Superior temporal gyrus (tissue), 1 donor: ENCODE results near the gene PLEKHO1.
"Not testable (repeated sequence)": the region's sequence is repeated elsewhere in the genome, so short reads cannot be mapped to it uniquely, and the experiment has no call there.

Experiments used
- DNase-seq: peaks from one replicate; pipeline ENCODE4 v3.0.0-alpha.2; 2016; ENCODE audit errors: extremely low spot score

PLEKHO1 gene

DNA sequence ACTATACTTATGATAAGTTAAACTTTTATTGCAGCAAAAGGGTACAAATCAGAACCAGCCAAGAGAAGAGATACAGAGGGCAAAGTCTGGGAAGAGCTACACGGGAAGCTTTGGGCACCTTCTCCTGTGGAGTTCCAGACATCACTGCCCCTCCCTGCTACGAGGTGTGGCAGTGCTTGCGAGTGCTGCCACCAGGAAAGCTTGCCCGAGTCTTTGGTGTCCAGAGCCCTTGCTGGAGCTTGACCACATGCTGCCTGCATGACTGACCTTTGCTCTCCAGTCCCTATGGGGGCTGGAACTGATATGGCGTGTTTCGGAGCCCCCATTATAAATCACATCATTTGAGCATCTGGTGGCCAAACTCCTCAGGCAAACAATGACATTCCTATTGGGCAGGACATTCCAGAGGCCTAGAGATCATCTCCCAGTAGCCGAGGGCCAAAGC, 23.4 kb downstream of the PLEKHO1 start:
- DNase-seq: no peak

DNA sequence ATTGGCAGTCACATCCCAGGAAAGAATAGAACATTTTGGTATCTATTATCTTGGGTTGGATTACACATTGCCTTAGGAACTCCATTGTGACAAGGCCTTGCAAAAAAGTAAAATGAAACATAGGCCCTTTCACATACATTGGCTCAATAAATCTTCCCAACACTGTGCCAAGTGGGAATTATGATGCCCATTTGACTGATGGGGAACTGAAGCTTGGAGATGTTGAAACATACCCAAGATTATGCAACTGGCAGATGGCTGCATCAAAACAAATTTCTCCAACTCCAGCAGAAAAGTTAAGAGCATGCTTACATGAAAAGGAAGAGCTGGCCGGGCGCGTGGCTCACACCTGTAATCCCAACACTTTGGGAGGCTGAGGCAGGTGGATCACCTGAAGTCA, 26.9 kb downstream of the PLEKHO1 start:
- DNase-seq: peak; percentile 16

DNA sequence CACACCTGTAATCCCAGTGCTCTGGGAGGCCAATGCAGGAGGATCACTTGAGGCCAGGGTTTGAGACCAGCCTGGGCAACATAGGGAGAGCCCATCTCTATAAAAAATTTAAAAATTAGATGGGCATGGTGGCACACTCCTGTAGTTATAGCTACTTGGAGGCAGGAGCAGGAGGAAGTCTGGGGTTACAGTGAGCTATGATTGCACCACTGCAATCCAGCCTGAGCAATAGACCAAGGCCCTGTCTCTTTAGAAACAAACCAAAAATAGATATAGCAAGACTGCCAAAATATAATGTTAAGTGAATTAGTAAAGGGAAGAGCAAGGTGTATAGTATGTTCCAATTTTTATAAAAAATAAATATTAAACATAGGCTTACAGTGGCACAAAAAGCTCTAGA, 28.8 kb downstream of the PLEKHO1 start:
- no peak for DNase-seq

DNA sequence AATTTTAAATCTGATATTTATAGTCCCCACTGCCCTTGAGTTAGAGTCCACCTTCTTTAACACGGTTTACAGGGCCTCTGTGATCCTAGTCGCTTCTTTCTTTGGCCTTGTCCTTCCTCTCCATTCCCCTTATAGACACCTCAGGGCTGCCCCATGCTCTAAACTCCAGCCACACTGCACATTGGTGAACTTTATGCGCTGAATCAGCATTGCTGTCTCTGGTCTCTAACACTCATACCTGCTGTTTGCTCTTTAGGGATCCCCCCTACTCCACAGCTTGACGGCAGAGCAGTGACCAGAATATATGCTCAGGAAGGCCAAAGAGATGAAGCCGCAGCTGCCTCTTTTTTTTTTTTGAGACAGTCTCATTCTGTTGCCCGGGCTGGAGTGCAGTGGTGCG, 30.2 kb downstream of the PLEKHO1 start:
- no peak for DNase-seq

DNA sequence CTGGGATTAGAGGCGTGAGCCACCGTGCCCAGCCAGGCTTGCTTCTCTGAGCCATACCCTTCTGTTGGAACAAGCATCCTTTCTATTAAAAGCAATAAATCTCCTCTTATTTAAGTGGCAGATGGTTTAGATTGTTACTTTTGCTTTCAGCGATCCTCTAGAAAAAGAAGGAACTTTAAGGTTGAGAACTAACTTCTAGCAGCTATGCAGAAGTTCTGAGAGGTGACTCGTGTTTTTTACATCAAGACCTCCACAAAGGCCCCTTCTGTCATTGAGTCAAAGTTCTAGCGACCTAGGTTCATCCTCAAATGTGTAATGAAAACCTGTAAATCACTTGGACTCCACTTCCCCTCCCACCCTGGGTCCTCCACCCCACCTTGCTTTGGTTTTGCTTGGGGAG, 30.8 kb downstream of the PLEKHO1 start:
- no peak for DNase-seq

DNA sequence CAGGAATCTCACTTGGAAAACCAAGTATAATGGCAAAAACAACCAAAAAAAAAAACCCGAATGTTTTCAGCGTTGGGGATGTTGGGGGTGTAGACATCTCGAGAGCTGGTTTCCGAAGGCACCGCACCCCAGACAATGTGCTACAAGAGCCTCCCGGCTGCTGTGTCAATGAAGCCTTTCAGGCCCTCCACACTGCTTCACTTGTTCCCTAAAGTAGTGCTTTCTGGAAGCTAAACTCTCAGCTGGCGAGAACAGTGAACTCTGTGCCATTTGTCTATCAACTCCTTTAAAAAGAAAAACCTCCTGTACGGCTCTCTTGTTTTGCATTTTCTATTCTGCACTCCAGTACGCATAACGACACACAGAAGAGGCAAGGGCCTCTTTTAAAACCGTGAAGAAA, 32.5 kb downstream of the PLEKHO1 start:
- peak; percentile 83 for DNase-seq

DNA sequence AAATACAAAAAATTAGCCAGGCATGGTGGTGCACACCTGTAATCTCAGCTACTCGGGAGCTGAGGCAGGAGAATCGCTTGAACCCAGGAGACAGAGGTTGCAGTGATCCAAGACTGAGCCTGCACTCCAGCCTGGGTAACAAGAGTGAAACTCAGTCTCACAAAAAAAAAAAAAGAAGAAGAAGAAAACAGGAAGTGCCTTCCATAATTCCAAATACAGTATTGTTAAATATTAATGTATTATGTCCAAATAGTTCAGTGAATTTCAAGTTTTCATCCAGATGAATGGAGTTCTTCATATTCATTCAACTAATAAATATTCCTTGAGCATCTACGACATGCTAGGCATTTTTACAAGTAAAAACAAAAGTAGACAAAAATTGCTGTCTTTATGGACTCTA, 33.3 kb downstream of the PLEKHO1 start:
- no peak for DNase-seq

DNA sequence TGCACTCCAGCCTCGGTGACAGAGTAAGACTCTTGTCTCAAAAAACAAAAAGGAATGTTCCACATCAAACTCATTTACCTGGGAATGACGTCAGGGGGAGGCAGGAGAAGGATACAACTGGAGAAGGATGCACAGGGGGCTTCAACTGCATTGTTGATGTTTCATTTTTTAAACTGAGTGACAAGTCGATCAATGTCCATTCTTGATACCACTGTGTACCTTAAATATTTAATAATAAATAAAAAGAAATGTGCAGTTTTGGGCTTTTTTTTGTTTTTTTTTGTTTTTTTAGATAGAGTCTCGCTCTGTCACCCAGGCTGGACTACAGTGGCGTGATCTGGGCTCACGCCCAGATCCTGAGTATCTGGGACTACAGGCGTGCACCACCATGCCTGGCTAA, 35.8 kb downstream of the PLEKHO1 start:
- no peak for DNase-seq

DNA sequence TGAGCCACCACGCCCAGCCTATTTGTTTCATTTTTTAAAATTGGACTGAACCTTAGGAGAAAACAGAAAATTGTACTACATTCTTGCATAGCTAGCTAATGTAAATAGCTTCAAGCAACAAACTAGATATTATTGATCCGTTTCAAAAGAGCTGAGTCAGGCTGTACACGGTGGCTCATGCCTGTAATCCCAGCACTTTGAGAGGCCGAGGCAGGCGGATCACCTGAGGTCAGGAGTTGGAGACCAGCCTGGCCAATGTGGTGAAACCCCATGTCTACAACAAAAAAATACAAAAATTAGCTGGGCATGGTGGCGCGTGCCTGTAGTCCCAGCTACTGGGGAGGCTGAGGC, 36.7 kb downstream of the PLEKHO1 start:
- not testable (repeated sequence) for DNase-seq

DNA sequence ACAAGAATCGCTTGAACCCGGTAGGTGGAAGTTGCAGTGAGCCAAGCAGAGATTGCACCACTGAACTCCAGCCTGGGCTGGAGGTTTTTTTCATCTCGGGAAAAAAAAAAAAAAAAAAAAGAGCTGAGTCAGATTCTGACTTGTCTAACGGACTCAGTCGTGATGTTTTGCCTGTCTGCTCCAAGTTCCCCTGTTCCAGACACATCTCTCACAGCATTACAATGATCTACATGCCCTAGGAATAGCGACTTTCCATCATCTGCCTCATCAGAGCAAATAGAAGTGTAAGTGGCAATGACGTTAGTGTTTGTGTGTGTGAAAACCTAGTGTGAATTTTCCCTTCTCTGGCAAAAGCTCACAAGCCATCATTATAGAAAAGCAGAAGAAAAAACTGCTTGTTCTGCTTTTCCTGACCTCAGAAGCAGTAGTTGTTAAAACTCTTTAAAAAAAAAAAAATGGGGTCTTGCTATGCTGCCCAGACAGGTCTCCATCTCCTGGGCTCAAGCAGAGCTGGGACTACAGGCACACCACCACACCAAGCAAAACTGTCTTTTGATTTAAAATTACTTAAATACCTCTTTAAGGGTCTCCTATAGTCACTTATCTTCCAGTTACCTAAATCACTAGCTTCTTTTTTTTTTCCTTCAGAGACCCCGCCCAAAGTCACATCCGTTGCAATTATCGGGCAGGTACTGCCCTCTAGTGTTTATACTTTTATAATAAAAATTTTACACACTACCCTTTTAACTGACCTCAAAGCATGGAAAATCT, 37.3 kb downstream of the PLEKHO1 start:
- DNase-seq: peak; percentile 79

DNA sequence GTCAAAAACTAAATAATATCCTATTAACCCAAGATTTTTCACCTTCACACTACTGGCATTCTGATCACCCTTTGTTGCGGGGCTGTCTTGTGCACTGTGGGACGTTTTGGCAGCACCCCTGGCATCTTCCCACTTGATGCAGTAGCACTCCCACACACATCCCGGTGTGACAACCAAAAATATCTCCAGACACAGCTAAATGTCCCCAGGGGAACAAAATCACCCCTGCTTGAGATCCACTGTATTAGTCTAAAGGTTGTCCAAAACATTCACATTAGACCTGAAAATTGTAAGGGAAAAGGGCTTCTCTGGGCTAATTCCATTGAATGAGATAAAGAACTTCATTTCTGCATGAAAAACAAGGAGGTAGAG, 37.8 kb downstream of the PLEKHO1 start:
- no peak for DNase-seq

DNA sequence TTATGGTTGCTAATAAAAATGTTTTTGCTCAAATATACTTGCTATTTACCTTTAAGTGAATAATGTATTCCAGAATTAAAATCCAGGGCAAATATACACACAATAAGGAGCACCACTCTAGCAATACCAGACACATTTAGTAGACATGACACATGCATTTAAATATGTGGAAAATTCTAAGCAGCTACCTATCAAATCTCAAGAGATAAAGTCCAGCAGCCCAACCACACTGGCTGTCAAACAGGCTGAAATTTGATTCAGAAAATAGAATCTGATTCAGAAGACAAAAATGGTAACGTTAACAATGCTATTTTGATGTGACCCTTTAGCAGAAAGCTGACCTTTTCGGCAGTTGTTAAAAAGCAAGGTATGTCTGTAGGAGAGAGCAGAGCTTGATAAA, 42.3 kb downstream of the PLEKHO1 start:
- DNase-seq: no peak

DNA sequence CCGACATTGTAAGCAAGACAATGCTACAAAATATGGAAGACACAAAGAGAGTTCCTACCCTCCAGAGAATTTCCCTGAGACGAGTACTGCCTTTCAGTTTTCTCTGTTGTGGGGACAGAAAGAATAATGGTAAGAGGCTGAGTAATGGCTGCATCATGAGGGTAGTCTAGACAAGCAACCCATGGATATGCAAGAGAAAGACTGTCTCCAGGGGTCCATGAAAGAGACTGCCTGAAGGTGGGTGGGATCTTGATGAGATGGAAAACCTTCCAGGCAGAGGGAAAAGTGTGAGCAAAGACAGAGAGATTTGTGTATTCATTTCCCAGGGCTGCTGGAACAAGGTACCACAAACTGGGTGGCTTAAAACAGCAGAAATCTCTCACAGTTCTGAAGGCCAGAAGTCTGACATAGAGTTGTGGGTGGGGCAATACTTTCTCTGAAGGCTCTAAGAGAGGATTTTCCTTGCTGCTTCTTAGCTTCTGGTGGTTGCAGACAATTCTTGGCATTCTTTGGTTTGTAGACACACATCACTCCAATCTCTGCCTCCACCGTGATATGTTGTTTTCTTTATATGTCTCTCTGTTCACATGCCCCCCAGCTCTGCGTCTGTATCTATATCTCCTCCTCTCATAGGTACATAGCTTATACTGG, 44.8 kb downstream of the PLEKHO1 start:
- DNase-seq: no peak

DNA sequence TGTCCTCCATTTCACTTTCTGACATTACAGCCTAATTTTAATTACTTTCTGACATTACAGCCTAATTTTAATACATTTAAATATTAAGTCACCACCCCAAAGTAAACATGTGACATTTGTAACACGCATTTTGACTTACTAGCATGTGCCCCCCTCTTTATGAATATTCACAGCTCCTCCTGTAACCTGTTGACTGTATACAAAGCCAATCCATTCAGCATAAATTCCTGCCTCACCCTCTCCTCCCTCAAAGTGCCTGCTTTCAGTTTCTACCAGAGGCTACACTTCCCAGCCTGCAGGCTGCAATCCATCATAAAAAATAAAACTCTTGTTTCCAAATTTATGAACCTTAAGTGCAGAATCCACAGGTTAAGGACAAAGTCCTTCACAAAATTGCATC, 46.7 kb downstream of the PLEKHO1 start:
- no peak for DNase-seq

DNA sequence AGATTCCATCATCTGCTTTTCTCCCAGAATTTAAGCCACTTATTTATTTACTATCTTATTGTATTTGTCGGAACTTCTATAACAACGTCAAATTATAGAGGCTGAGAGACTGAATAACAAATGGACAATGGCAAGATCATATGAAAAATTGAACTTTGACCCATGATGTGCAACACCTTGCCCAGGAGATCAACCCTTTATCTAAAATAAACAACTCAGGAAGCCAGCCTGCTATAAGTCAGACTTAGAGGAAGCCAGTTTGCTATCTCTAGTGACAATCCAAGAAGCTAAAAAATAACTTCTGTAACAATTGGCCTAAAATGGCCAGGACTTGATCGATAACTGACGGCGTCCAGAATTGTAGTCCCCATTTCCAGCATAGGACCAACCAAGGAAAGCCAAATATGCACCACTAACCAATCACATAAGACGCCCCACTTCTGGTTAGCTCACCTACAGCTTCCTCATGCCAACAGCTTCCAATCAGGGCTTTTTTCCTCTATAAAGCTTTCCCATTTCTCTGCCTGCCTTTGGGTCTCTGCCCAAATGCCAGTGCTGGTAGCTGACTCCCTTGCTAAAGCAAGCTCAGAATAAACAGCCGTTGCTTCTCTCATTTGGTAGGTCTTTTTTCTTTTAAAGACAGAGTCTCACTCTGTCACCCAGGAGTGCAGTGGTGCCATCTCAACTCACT, 57.7 kb downstream of the PLEKHO1 start:
- no peak for DNase-seq

DNA sequence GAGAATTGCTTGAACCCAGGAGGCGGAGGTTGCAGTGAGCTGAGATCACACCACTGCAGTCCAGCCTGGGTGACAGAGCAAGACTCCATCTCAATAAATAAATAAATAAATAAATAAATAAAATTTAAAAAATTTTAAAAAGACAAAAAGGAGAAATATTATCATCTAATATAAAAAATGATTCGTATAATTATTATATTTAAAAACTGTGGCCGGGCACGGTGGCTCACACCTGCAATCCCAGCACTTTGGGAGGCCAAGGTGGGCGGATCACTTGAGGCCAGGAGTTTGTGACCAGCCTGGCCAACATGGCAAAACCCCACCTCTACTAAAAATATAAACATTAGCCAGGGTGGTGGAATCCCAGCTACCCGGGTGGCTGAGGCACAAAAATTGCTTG, 58.7 kb downstream of the PLEKHO1 start:
- DNase-seq: not testable (repeated sequence)
